A673 (cell line): Measurements from ENCODE around the gene SYNE1.

Experiments used
- EZH2 ChIP-seq: fragments of 200-600 bp; sonication (generic); IDR thresholded peaks from 2 replicates; pipeline ENCODE4 v1.6.1; 2017; ENCODE audit warnings: borderline replicate concordance, low read depth, mild to moderate bottlenecking, mixed read lengths, antibody characterized with exemption, low read length; ENCODE audit not compliant: poor library complexity, severe bottlenecking
- TF ChIP-seq, protein P1 (sequence below): fragments of 300-800, 200-600 bp; sonication (generic); conservative IDR thresholded peaks from 2 replicates; pipeline ENCODE4 v1.5.1; 2017; ENCODE audit warnings: low read depth, mild to moderate bottlenecking, antibody characterized with exemption, low read length, moderate library complexity, mixed read lengths

GRCh38 chr6:152305672-152306071 is 331.5 kb downstream of the SYNE1 start:
- TF ChIP-seq, protein P1, sequence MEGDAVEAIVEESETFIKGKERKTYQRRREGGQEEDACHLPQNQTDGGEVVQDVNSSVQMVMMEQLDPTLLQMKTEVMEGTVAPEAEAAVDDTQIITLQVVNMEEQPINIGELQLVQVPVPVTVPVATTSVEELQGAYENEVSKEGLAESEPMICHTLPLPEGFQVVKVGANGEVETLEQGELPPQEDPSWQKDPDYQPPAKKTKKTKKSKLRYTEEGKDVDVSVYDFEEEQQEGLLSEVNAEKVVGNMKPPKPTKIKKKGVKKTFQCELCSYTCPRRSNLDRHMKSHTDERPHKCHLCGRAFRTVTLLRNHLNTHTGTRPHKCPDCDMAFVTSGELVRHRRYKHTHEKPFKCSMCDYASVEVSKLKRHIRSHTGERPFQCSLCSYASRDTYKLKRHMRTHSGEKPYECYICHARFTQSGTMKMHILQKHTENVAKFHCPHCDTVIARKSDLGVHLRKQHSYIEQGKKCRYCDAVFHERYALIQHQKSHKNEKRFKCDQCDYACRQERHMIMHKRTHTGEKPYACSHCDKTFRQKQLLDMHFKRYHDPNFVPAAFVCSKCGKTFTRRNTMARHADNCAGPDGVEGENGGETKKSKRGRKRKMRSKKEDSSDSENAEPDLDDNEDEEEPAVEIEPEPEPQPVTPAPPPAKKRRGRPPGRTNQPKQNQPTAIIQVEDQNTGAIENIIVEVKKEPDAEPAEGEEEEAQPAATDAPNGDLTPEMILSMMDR: no peak
- TF ChIP-seq EZH2: no peak
